HPDE6-E6E7 (cell line): ENCODE measurements around the gene LYPD5.

Experiments used
- DNase-seq: peaks from one replicate; pipeline ENCODE4 v3.0.0; 2011; ENCODE audit warnings: missing footprints; ENCODE audit errors: extremely low spot score

LYPD5 gene

DNA sequence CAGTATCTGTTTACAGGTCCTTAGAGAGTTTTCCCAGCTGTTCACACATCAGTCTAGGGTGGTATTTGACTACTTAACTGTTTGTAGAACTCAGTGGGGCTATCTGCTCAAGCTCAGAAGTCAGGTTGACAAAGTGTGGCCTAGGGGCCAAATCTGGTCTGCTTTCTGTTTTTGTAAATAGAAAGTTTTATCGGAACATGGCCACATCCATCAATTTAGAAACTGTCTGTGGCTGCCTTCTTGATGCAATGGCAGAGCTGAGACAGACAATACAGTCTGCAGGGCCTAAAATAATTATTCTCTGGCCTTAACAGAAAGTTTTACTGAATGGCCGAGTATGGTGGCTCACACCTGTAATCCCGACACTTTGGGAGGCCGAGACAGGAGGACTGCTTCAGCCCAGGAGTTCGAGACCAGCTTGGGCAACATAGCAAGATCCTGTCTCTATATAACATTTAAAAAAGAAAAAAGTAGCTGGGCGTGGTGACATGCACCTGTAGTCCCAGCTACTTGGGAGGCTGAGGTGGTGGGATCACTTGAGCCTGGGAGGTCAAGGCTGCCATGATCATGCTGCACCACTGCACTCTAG, 49.9 kb downstream of the LYPD5 start:
- DNase-seq: no peak

DNA sequence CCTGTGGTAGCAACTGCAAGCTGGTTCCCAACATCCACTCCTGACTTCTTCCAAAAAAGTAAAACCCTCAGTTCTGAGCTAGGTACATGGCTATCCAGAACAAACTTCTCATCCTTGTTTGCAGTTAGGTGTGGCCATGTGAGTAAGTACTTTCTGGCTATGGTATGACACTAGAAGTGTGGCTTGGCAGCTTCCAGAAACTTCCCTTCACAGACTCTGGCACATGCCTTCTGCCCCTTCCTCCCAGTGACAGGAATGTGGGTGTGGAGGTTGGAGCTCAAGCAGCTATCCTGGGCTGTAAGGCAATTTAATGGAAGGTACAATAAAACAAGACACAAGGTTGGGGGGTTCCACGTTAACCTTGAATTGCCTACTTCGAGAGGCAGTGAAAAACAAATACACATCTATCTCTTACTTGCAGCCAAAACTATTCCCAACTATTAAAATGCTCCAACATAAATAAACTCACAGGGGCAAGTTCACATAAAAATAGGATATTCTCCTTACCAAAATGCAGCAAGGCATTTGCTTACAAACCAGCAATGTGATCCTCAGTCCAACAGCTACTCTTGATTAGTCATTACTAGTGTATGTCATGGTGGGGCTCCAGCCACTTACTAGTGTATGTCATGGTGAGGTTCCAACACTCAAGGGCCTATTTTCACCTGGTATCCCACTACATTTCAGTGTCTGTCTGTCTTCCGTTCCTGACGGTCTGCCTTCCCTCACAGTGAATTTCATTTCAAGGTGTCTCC, 50.6 kb downstream of the LYPD5 start:
- DNase-seq: no peak

DNA sequence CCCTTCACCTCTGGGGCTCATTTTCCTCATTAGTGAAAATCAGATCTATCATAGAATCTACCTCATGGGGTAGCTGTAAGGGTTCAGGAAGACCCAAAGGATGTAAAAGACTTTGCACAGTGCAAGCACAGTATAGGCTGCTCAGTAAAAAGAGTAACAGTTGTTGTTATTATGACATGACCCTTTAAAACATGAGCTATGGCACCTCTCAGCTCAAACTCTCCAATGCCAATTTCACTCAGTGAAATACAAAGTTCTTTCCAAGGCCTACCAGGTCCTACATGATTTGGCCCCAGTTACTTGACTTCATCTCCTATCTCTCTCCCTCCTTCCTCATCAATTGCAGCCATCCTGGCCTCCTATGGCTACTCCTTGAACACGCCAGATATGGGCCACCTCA, 52.3 kb downstream of the LYPD5 start:
- DNase-seq: no peak

DNA sequence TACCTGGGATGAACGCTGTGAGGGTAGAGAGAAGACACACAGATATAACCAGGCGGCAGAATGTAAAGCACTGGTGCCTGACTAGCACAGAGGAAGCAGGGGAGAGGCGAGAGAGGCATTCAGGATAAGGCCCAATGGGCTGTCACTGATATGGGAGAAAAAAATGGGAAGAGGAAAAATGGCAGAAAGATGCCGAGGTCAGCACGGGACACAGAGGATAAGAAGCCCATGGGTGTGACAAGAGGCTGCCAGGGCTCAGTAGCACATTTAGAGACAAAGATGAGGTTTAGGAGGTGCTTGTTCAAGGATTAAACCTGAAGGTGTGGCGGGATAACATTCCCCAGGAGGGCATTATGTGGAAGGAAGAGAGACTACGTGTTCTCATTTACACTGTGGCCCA, 53.1 kb downstream of the LYPD5 start:
- DNase-seq: no peak

DNA sequence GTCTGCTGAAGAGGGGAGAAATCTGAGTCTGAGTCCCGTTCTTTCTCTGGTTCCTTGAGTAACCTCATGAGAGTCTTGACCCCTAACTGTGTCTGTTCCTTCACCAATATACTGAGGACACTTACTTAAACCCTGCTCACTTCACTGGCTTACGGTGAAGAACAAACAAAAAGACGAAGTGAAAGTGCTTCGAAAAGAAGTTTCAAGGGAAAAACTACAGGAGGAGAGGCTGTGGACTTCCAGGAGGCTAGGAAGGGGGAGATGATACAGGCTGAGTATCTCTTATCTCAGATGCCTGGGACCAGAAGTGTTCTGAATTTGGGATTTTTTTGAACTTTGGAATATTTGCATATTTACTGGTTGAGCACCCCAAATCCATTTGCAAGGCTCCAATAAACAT, 53.6 kb downstream of the LYPD5 start:
- DNase-seq: no peak

DNA sequence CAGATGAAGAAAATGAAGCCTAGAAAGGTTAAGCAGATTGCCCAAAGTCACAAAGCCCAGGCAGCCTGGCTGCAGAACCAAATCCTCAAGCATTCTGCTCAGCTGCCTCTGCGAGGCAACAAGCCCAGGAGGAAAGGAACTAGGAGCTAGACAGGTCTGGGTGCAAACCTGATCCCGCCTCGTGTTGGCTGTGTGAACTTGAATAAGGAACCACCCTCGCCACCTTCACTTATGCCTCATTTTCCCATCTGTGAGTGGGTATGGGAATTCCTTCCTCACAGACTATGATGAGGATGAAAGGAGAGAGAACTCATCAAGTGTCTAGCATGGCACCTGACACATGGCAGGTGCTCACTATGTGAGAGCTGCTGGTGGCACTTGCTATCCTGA, 54.0 kb downstream of the LYPD5 start:
- no peak for DNase-seq

DNA sequence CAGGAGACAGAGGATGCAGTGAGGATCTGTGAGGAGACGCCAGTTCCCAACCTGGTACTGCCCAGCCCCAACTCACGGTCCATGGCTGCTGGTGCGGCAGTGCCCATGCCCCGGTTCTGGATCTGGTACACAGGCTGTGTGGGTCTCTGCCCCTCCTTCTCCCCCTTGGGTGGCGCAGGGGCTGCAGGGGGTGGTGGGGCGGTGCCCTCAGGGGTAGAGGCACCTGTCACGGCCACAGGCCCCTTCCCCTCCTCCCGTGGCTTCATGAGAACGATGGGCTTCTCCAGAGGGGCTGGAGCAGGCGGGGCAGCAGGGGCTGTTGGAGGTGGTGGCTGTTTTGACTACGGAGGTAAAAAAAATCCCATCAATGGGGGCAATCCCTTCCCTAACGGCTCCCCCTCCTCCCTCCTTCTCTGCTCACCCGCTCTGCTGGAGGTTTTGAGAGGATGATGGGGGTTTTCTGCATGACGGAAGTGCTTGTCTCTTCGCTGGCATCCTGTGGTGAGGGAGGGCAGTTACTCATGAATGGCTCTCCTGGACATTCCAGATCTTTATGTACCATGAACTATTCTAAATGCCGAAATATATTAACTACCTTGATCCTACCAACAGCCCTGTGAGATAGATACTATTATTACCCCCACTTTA, 54.6 kb downstream of the LYPD5 start:
- no peak for DNase-seq
